ENCODE results near the gene DDX25.

DDX25 gene

DNA sequence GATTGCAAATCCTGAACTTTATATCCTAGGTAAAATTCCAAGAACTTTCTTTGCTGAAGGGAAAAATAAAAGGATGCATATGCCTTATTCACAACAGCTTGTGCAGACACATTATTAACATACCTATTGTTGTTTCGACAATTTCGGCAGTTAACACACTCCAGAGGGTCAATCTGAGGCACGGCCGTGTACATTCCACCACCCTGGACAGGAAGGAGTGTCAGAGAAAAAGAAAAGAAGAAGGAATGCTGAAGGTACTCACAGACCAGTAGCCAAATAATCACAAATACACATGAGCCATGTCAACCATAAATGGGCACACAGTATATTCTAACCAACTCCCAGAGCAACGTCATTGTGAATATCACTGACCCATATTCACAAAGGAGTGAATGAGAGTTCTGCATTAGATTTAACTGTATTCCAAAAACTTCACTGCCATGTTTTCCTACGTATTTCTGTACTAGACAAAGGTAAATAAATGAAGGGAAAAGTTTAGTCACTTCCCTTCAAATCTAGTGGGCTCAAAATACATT is 73.9 kb downstream of the DDX25 start:
- DNase-seq (ENCODE audit: low read depth), result no peak

All from stimulated activated CD8-positive, alpha-beta memory T cell treated with anti-CD3 and anti-CD28 coated beads, Interleukin-12 subunit alpha, Interleukin-12 subunit beta, amount 100 ng/mL, for 1 hour (primary cell).